ENCODE data around the gene NEK6. TPM values are rescaled to one million over a fixed set of nuclear protein-coding genes. Genes with fewer than 3 reads are reported as not detected.

NEK6 gene
- total RNA-seq, 2 experiments from 2014 or later, result 19.9 to 20.9 TPM

DNA sequence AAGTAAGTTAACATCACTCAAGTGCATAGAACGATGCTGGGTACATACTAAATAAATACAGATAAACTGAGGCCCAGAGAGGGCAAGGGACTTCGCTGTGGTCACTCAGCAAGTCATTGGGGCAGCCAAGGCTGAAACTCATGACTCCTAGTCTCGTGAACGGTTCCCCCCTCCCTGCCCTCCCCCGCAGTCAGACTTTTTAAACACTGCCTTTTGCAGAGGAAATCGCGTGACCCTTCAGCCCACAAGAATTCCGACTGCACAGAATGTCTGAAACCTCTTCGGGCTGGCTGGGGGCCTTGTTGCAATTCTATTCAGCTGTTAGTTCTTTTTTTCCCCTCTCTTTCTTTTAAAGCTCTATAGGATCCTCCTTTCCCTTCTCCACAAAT lies 28.1 kb downstream of the NEK6 start:
- Mint-ChIP-seq H3K27me3 (ENCODE audit: low read depth) (no peaks in the 10 kb centered on the region), H3K4me3 (peak overlapping the region; percentile 71), H3K4me1 (ENCODE audit: low read depth) (peaks cover 57% of the 10 kb centered on the region), H3K27ac (peak overlapping the region; percentile 92), H3K36me3 (ENCODE audit: low read depth) (no peaks in the 10 kb centered on the region), H3K9me3 (ENCODE audit: insufficient read depth) (no peaks in the 10 kb centered on the region)
- CTCF ChIA-PET, result interaction anchor here (1.3 kb wide), 1 partner anchor 159 kb away, joined by 4 read pairs; no protein-coding TSS in a partner anchor
- DNase-seq (peak; percentile 76), ATAC-seq (peak; percentile 70)
- POLR2A ChIA-PET, result interaction anchor here (1.3 kb wide), 1 partner anchor 83 kb away, joined by 4 read pairs; no protein-coding TSS in a partner anchor

DNA sequence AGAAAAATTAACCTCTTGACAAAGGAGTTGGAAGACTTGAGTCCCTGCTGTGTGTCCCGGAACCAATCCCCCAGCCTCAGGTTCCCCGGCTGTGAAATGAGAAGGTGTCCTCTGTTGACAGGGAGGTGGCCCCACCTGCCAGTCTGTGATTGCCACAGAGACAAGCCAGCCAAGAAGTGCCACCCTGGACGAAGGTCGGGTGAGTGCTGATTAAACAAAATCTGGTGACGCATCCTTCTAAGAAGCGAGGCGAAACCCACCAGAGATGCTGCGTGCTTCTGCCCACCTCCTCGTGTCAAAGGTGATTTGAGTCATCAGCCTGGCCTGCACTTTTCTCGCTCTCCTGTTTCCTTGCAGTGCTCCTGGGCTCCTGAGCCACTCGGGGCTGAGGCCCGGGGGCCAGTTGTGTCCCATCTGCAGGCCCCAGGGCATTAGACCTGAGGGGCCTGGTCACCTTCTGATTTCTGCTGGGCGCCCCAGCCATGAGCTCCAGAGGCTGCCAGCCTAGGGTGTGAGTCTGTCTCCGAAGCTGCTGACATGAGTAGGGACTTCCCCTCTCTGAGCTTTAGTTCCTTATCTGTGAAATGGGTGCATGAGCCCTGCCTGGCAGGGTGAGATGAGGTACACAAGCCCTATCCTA lies 28.7 kb downstream of the NEK6 start:
- Mint-ChIP-seq H3K36me3 (ENCODE audit: low read depth) (no peaks in the 10 kb centered on the region), H3K4me1 (ENCODE audit: low read depth) (peaks cover 62% of the 10 kb centered on the region), H3K9me3 (ENCODE audit: insufficient read depth) (no peaks in the 10 kb centered on the region), H3K27me3 (ENCODE audit: low read depth) (no peaks in the 10 kb centered on the region), H3K27ac (peak overlapping the region; percentile 92), H3K4me3 (peak overlapping the region; percentile 71)
- ATAC-seq, result peak; percentile 70
- ChIA-PET POLR2A (interaction anchor here (1.3 kb wide), 1 partner anchor 83 kb away, joined by 4 read pairs; no protein-coding TSS in a partner anchor), CTCF (interaction anchor here (1.3 kb wide), 1 partner anchor 160 kb away, joined by 4 read pairs; no protein-coding TSS in a partner anchor)
- DNase-seq, result peak; percentile 68

DNA sequence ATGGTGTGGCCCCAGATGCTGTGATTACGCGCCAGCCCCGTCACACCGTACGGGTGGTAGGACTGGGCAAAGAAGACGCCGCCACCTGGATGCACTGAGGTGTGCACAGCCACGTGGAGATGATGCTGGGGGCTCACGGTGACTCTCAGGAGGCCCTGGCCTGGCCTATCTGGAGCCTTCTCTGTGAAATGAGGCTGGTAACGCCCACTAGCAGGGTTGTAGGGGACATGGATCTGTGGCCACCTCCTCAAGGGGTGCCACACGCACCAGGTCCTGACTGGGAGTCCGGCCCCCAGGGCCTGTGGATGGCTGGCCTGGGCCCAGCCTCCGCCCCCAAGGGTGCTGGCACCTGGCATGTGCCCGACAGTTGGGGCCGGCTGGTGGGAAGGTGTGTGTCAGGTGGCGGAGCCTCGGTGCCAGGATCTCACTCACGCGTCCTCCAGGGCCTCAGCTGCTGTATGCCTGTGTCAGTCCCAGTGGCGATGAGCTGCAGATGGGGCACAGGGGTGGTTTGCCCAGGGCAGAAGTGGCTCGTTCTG lies 32.4 kb downstream of the NEK6 start:
- ATAC-seq, result no peak
- Mint-ChIP-seq H3K4me1 (ENCODE audit: low read depth) (peaks cover 85% of the 10 kb centered on the region), H3K9me3 (ENCODE audit: insufficient read depth) (no peaks in the 10 kb centered on the region), H3K36me3 (ENCODE audit: low read depth) (no peaks in the 10 kb centered on the region), H3K27ac (no peak overlapping the region), H3K4me3 (no peak overlapping the region), H3K27me3 (ENCODE audit: low read depth) (peaks cover 3% of the 10 kb centered on the region)
- ChIA-PET CTCF (interaction anchor here (9.5 kb wide), 1 partner anchor 165 kb away, joined by 95 read pairs; no protein-coding TSS in a partner anchor), POLR2A (no interaction called here)
- no peak for DNase-seq

DNA sequence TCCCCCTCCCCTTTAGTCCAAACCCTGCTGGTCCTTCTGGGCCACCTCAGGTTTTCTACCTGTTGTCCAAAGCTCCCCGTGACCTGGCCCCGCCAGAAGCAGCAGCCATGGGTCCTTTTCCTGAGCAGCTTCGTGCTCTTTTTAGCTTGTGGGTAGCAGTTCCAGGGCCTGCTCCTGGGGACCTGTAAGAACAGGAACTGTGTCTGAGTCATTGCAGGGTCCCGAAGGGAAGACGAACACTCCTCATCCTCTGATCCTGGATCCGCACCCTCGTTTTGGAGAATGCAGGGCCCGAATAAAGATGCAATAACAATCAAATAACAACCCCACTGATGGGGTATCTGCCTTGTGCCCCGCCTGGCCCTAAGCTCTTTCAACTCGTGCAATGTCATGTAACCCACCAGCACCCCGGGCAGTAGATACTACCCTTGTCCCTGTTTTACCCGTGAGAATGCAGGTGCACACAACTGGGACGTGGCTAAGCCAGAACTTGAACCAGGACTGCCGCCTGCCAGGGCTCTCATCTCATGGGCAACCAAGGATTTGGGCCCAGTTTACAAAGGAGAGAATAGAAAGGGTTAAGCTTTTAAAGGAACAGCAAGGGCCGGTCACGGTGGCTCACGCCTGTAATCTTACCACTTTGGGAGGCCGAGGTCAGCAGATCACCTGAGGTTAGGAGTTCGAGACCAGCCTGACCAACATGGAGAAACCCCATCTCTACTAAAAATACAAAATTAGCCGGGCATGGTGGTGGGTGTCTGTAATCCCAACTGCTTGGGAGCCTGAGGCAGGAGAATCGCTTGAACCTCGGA lies 33.2 kb downstream of the NEK6 start:
- peaks cover 85% of the 10 kb centered on the region for H3K4me1 Mint-ChIP-seq (ENCODE audit: low read depth)
- no peak overlapping the region for H3K27ac Mint-ChIP-seq
- peaks cover 3% of the 10 kb centered on the region for H3K27me3 Mint-ChIP-seq (ENCODE audit: low read depth)
- no peak overlapping the region for H3K4me3 Mint-ChIP-seq
- H3K36me3 Mint-ChIP-seq (ENCODE audit: low read depth), result no peaks in the 10 kb centered on the region
- CTCF ChIA-PET, result interaction anchor here (9.5 kb wide), 1 partner anchor 165 kb away, joined by 95 read pairs; no protein-coding TSS in a partner anchor
- no peaks in the 10 kb centered on the region for H3K9me3 Mint-ChIP-seq (ENCODE audit: insufficient read depth)
- ATAC-seq (no peak), DNase-seq (no peak)
- POLR2A ChIA-PET, result interaction anchor here (0.9 to 1.0 kb wide), 2 partner anchors 74 to 89 kb away, joined by 3 read pairs; no protein-coding TSS in a partner anchor

DNA sequence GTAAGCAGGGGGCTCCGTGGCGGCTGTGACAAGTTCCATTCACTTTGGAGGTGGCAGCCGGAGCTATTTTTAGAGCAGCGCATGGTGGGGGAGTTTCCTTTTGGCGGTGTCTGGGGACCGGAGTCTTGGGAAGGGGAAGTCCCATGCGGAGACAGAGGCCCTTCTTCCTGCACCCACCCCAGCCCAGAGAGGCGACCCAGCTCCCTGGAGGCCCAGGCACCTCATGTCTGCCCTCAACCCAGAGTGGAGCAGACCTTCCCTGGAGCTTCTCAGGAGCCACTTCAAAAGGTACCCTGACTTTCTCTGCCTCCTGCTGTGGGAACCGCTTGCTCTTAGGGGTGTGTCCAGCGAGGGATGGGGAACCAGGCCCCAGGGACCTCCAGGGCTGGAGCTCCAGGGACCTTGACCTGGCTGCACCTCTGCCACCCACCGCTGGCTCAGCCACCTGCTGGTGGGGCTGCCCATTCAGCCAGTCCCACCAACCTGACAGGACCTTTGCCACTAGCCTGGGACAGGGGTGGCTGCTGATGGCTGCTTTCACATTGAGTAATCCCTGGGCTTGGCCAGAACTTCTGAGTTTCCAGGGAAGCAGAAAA lies 34.1 kb downstream of the NEK6 start:
- Mint-ChIP-seq H3K27ac (peak overlapping the region; percentile 75), H3K4me1 (ENCODE audit: low read depth) (peaks cover 79% of the 10 kb centered on the region), H3K27me3 (ENCODE audit: low read depth) (peaks cover 3% of the 10 kb centered on the region), H3K4me3 (peak overlapping the region; percentile 51), H3K9me3 (ENCODE audit: insufficient read depth) (no peaks in the 10 kb centered on the region), H3K36me3 (ENCODE audit: low read depth) (no peaks in the 10 kb centered on the region)
- ATAC-seq, result peak; percentile 76
- POLR2A ChIA-PET, result interaction anchor here (0.9 to 1.0 kb wide), 2 partner anchors 75 to 90 kb away, joined by 3 read pairs; no protein-coding TSS in a partner anchor
- peak; percentile 67 for DNase-seq
- CTCF ChIA-PET, result interaction anchor here (1.1 to 9.5 kb wide), 3 partner anchors 73 to 251 kb away, joined by 3 to 95 read pairs (median 10); no protein-coding TSS in a partner anchor

DNA sequence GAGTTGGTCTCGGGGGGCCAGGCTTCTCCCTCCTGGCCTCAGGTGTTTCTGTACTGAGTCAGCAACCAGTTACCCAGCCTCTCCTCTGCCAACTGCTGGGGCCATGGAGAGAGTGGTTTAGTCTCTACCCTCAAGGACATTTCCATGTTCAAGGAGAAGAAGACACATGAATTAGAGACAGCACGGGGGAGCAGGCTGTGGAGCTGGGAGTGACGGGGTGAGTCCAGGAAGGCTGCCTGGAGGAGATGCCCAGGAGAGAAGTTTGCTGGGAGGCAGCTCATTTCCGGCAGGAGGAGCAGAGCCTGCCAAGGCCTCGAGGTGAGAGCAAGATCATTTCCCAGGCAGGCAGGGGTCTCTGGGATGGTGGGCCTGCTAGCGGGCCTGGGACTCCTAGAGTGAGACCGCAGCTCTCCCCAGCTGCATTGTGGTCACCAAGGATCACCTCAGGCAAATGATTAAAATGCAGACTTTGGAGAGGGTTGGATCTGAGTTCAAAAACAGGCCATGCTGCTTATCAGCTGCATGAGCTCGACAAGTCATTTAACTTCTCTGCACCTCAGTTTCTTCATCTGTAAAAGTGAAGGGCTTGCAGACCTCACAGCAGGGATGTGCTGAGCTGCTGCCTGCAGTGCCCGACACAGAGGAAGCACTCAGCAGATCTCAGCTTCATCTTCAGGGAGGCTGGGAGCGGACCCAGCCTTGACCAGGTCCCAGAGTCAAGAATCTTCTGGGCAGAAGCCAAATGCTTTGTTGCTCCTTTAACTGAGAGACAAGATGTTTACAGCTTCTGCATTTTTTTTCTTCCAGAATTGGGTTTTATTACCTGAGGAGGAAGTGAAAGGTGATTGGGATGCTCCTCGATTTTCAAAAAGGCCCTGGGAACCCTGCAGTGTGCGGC lies 35.2 kb downstream of the NEK6 start:
- Mint-ChIP-seq H3K27ac (peak overlapping the region; percentile 58), H3K4me1 (ENCODE audit: low read depth) (peaks cover 69% of the 10 kb centered on the region)
- POLR2A ChIA-PET, result no interaction called here

DNA sequence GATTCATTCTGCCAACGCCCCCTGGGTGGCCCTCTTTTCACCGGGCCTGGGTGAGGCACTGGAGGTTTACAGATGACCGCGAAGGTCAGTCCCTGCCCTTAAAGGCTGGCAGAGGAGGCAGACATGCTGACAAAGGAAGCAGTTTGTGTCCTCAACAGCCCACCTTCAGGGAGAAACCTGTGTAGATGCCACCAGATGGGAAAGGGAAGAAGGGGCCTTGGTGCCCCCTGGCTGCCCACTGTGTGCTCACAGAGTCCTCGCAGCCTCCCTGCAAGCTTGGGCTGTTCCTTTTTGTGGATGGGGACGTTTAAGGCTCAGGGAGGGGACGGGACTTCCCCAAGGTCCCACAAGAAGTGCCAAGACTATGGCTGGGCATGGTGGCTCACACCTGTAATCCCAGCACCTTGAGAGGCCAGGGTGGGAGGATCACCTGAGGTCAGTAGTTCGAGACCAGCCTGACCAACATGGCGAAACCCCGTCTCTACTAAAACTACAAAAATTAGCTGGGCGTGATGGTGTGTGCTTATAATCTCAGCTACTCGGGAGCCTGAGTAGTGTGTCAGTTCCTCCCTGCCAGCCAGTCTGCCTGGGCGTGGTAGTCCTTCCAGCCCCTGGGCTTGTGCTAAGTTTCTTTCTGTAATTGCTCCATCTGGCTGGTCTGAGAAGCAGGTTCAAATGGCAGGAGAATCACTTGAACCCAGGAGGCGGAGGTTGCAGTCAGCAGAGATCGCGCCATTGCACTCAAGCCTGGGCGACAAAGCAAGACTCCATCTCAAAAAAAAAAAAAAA lies 36.2 kb downstream of the NEK6 start:
- Mint-ChIP-seq H3K27me3 (ENCODE audit: low read depth) (peaks cover 3% of the 10 kb centered on the region), H3K27ac (no peak overlapping the region), H3K4me1 (ENCODE audit: low read depth) (peaks cover 67% of the 10 kb centered on the region), H3K9me3 (ENCODE audit: insufficient read depth) (no peaks in the 10 kb centered on the region), H3K36me3 (ENCODE audit: low read depth) (no peaks in the 10 kb centered on the region), H3K4me3 (no peak overlapping the region)
- CTCF ChIA-PET, result interaction anchor here (1.5 to 9.5 kb wide), 3 partner anchors 12 to 253 kb away, joined by 6 to 95 read pairs (median 10); no protein-coding TSS in a partner anchor
- POLR2A ChIA-PET, result no interaction called here
- ATAC-seq (no peak), DNase-seq (peak; percentile 62)

More for the DNA sequence above, 35.2 kb downstream of the NEK6 start:
- no peak for DNase-seq
- Mint-ChIP-seq H3K9me3 (ENCODE audit: insufficient read depth) (no peaks in the 10 kb centered on the region), H3K4me3 (peak overlapping the region; percentile 51), H3K36me3 (ENCODE audit: low read depth) (no peaks in the 10 kb centered on the region), H3K27me3 (ENCODE audit: low read depth) (peaks cover 3% of the 10 kb centered on the region)
- CTCF ChIA-PET, result interaction anchor here (0.7 to 9.5 kb wide), 8 partner anchors 12 to 254 kb away, joined by 3 to 95 read pairs (median 4); no protein-coding TSS in a partner anchor
- ATAC-seq, result no peak

DNA sequence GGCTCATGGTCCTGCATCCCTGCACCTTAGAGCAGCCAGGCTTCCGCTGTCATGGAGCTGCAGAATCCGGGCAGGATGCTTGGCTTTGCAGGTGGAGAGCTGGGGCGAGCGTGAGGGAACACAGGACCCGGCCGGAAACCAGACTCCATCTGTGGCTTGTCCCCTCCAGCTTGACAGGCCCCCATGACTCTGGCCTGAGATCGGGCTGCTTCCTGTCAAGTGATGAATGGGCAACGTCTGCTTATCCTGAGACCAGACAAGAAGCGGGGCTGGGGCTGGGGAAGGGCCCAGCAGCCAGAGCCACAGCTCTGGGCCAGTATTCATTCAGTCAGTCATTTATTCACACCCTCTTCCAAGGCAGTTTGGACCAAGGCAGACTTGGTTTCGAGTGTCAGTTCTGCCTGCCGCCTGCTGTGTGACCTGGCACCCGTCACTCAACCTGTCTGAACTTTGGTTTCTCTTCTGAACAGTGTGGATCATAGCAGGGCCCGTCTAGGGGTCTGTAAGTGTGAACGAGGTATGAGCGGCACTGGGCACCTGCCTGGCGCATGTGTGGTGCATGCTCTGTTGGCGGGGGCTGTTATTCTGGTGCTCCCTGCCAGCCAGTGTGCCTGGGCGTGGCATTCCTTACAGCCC lies 37.5 kb downstream of the NEK6 start:
- no peak overlapping the region for H3K4me3 Mint-ChIP-seq
- H3K27me3 Mint-ChIP-seq (ENCODE audit: low read depth), result peaks cover 3% of the 10 kb centered on the region
- ChIA-PET CTCF (interaction anchor here (1.5 to 9.5 kb wide), 2 partner anchors 9 to 170 kb away, joined by 3 to 95 read pairs; no protein-coding TSS in a partner anchor), POLR2A (interaction anchor here (0.5 kb wide), 1 partner anchor 123 kb away, joined by 3 read pairs; no protein-coding TSS in a partner anchor)
- H3K36me3 Mint-ChIP-seq (ENCODE audit: low read depth), result no peaks in the 10 kb centered on the region
- ATAC-seq (no peak), DNase-seq (peak; percentile 38)
- H3K27ac Mint-ChIP-seq, result peak overlapping the region; percentile 70
- peaks cover 71% of the 10 kb centered on the region for H3K4me1 Mint-ChIP-seq (ENCODE audit: low read depth)
- H3K9me3 Mint-ChIP-seq (ENCODE audit: insufficient read depth), result no peaks in the 10 kb centered on the region

DNA sequence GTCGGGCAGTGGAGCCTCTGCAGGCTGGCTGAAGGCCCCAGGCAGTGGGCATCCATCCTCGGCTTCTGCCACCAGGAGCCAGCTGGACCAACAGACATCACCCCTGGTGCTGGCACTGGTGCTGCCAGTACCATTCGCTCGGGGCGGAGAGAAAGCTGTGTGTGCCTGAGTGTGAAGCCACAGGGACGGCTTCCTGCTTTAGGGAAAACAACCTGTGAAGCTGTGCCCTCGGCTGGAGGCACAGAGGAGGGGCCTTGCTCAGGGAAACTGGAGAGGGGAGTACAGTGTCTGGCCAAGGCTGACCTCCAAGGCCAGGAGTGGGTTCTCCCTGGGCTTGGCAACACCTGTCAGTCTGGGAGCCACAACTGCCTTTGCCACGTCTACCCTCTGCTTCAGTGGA lies 38.3 kb downstream of the NEK6 start:
- Mint-ChIP-seq H3K27me3 (ENCODE audit: low read depth) (peaks cover 3% of the 10 kb centered on the region), H3K4me3 (no peak overlapping the region), H3K36me3 (ENCODE audit: low read depth) (no peaks in the 10 kb centered on the region), H3K4me1 (ENCODE audit: low read depth) (peaks cover 68% of the 10 kb centered on the region), H3K9me3 (ENCODE audit: insufficient read depth) (no peaks in the 10 kb centered on the region), H3K27ac (peak overlapping the region; percentile 70)
- DNase-seq (no peak), ATAC-seq (no peak)
- ChIA-PET CTCF (interaction anchor here (1.5 to 9.5 kb wide), 2 partner anchors 8 to 171 kb away, joined by 3 to 95 read pairs; no protein-coding TSS in a partner anchor), POLR2A (no interaction called here)

Data from activated CD8-positive, alpha-beta T cell treated with anti-CD3 and anti-CD28 coated beads, Interleukin-2, amount 10 ng/mL, durations not matched to agents 7 days and 5 days (primary cell).